Measurements from ENCODE around the gene DHX57.
"Not testable (repeated sequence)": the region's sequence is repeated elsewhere in the genome, so short reads cannot be mapped to it uniquely, and the experiment has no call there.

Gene DHX57

GRCh38 chr2:38794235-38794946, 81.3 kb downstream of the DHX57 start:
- no peak overlapping the region for H3K27ac ChIP-seq
- TF ChIP-seq ZFX (IDR thresholded peaks at IDR 0.05; ENCODE audit: borderline replicate concordance), result no peak
- TF ChIP-seq CTCF (IDR thresholded peaks at IDR 0.05), result no peak

GRCh38 chr2:38793511-38793910, 82.2 kb downstream of the DHX57 start:
- H3K27ac ChIP-seq, result no peak overlapping the region
- TF ChIP-seq CTCF (IDR thresholded peaks at IDR 0.05) (no peak), ZFX (IDR thresholded peaks at IDR 0.05; ENCODE audit: borderline replicate concordance) (no peak)

GRCh38 chr2:38792751-38793150, 83.0 kb downstream of the DHX57 start:
- H3K27ac ChIP-seq, result no peak overlapping the region
- TF ChIP-seq CTCF (IDR thresholded peaks at IDR 0.05), result no peak
- TF ChIP-seq ZFX (IDR thresholded peaks at IDR 0.05; ENCODE audit: borderline replicate concordance), result no peak

- not testable (repeated sequence) for H3K27ac ChIP-seq
These were observed 83.4 kb downstream of the DHX57 start for GRCh38 chr2:38792321-38792720.

GRCh38 chr2:38791744-38792143, 84.0 kb downstream of the DHX57 start:
- TF ChIP-seq CTCF (IDR thresholded peaks at IDR 0.05) (no peak), ZFX (IDR thresholded peaks at IDR 0.05; ENCODE audit: borderline replicate concordance) (no peak)
- H3K27ac ChIP-seq, result no peak overlapping the region

- TF ChIP-seq ZFX (IDR thresholded peaks at IDR 0.05; ENCODE audit: borderline replicate concordance) (no peak), CTCF (IDR thresholded peaks at IDR 0.05) (no peak)
- no peak overlapping the region for H3K27ac ChIP-seq
These were observed 86.0 kb downstream of the DHX57 start for GRCh38 chr2:38789691-38790090.

GRCh38 chr2:38788306-38788705, 87.4 kb downstream of the DHX57 start:
- no peak overlapping the region for H3K27ac ChIP-seq
- TF ChIP-seq CTCF (IDR thresholded peaks at IDR 0.05) (no peak), ZFX (IDR thresholded peaks at IDR 0.05; ENCODE audit: borderline replicate concordance) (no peak)

GRCh38 chr2:38783586-38783985, 92.1 kb downstream of the DHX57 start:
- peak overlapping the region; percentile 50 for H3K27ac ChIP-seq

More at GRCh38 chr2:38783586-38783985, 92.1 kb downstream of the DHX57 start:
- no peak for TF ChIP-seq CTCF (IDR thresholded peaks at IDR 0.05)
- no peak for TF ChIP-seq ZFX (IDR thresholded peaks at IDR 0.05; ENCODE audit: borderline replicate concordance)
